H1 (cell line): ENCODE data around the gene HRH3. TPM values are rescaled to one million over a fixed set of nuclear protein-coding genes. Genes with fewer than 3 reads are reported as not detected.

Source experiments
- CHD1 ChIP-seq: IDR thresholded peaks from 2 replicates; pipeline ENCODE4 v1.6.1; 2012; ENCODE audit warnings: low read depth, low read length, improper control_type of control experiment
- USF2 ChIP-seq: IDR thresholded peaks from 2 replicates; pipeline ENCODE4 v1.6.1; 2011; ENCODE audit warnings: low read length, improper control_type of control experiment
- polyA plus RNA-seq, 7 experiments: library from polyadenylated mRNA; depleted of rRNA in 3 of 7; stranded (reverse) in 5 of 7; unstranded in 2 of 7; fragments of >200 nt in 5 of 7; fragments of 200-250 nt in 2 of 7; gene quantifications; 1 replicate in 5 of 7; 2 replicates in 1 of 7; 4 replicates in 1 of 7; pipeline versions ENCODE4 v1.2.1 to v1.2.3, GENCODE V29; 2011 to 2013; ENCODE audit warnings: missing spikeins in 2 of 7, mixed read lengths in 2 of 7
- total RNA-seq: library from RNA; stranded (reverse); fragmentation: NEBNext Ultra II Directional; extraction: Animal tissue kit (Norgen Biotek cat#: 25700); gene quantifications from 2 replicates; pipeline ENCODE4 v1.2.1, GENCODE V29; 2021

HRH3 gene
- total and polyA plus RNA-seq, 2 of the 8 experiments (the other 6 are each of a cell fraction or from before 2014, with no cell fraction given): 2.0 to 4.5 TPM

- TF ChIP-seq USF2 (no peak), CHD1 (no peak)
Observed at GRCh38 chr20:62197801-62198200, 22.3 kb downstream of the HRH3 start (continued).
